NCI-H187 treated with DMSO at 0.1 percent for 48 hours (cell line): Measurements from ENCODE around the gene MARK2.

Experiments used
- DNase-seq: peaks from one replicate; lab custom pipeline; 2025; lab: John Stamatoyannopoulos, UW

Gene MARK2

GRCh38 chr11:63909591-63910506, 70.9 kb downstream of the MARK2 start:
- DNase-seq: no peak

DNA sequence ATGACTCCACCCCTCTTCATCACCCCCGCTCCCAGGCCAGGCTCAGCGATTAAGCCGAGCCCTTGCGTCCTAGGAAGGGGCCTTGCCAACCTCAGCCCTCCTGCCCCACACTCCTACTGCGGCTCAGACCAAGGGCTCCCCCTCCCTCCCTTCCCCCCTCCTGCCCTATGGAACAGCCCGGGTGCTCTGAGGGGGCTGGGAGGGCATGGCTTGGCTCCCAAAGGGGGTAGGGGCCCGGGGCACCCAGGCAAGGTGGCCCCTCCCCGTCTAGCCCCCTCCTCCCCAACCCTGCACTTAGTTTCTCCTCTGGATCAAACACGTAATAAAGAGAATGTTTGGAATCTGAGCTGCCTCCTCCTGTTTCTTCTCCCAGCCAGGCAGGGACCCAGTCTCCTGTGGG, 71.8 kb downstream of the MARK2 start:
- no peak for DNase-seq

DNA sequence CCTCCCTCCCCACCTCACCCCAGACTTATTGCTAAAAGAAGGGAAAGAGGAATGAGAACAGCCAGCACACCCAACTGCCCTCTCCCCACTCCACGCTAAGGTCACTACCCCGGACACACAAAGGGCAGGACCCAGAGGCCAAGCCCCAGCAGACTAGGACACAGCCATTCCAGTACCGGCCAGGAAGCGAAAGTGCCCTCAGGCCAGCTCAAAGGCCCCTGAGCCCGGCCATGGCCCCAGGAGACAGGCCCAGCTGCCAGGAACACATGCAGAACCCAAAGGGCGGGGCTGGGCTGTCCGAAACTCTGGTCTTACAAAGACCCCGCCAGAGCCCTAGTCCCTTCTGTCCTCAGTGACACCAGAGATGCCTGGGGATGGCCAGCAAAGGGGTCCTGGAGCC, 72.5 kb downstream of the MARK2 start:
- DNase-seq: no peak

DNA sequence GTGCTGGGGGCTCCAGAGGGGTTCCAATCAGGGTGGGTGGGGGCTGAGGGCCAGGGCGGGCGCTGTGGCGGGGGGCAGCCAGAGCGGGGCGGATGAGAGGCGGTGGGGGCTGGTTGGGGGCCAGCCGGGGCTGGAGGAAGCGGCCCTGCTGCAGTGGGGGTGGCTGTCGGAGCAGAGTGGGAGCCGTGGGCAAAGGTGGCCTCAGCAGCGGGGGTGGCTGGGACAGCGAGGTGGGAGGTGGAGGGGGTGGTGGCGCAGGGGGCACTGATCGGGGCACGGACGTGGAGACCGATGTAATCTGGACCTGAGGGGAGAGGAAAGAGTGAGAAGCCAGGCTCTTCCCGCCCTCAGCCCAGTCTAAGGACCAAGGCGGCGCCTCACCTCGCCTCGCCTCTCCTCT, 73.0 kb downstream of the MARK2 start:
- DNase-seq: no peak

- no peak for DNase-seq
Observed at GRCh38 chr11:63912678-63913077, 73.8 kb downstream of the MARK2 start.

- DNase-seq: no peak
Observed at GRCh38 chr11:63913866-63914830, 75.2 kb downstream of the MARK2 start.

DNA sequence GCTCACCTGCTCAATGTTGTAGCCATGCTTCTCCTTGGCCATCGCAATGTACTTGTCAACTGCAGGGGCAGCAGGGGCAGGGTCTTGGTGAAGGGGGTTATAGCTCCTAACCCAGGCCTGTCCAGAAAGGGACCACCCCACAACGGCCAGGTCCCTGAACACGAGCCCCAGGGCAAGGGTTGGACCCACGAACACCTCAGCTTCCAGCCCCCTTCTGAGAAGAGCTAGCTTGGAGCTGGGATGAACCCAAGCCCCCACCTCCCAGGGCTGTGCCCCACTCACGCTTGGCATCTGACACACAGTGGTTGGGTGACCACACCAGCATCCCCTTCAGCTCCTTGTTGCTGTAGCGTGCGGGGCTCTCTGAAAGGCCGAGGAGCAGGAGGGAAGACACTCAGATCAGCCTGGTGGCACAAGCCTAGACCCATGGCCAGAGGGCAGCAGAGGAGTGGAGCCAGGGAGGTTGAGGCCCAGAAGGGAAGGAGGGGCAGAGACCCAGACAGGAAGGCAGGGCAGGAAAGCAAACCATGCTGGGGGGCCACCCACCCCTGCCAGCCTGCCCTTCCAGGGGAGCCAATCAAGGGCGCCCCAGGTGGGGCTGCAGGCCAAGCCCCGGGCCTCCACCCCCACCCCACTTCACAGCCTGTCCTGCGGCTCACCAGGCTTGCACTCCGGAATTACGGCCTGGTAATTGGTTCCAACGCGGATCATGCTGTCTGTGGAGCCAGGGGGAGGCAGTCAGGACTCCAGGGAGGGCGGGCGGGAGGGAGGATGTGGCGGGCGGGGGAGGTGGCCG, 76.2 kb downstream of the MARK2 start:
- no peak for DNase-seq

DNA sequence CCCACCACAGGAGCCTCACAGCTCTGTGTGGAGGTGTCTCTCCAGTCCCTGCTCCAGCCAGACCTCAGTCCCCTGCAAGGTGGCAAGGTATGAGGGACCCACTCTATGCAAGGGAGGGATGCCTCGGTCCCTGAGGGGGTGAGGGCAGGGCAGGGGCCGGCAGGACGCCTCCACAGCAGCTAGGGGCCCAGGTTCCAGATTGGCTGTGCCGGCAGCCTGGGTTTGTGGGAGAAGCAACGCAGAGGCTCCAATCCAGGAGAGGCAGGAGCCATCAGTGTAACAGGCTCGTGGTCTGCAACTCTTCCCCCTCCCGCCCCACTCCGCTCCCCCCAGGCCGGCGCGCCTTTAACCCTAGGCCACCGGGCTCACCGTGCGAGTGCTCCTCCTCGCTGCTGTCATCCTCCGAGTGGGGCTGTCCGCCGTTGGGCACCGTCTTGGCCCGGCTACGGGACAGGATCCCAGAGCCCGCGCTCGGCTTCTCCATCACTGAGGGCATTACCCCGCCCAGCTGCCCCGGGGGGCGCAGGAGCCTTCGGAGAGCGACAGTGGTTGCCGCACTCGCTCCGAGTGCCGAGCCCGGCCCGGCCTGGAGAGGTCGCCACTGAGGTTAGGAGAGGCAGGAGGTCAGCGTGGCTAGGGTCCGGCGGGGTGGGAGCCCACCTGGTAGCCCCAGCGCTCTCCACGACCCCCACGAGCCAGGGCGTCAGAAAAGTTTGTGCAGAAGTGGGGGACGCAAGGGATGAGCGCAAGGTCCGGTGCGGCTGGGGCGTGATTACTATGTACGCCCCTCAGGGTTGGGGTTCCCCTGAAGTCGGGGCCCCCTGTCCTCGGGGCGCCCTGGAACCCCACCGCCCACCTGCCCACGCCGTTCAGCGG, 77.3 kb downstream of the MARK2 start:
- no peak for DNase-seq

GRCh38 chr11:63916837-63917691, 78.2 kb downstream of the MARK2 start, which contains the start of gene RCOR2:
Gene RCOR2 (minus strand): TSS chr11:63917164. CDS start chr11:63916456, 708 bp downstream.
- DNase-seq: peak; percentile 15

DNA sequence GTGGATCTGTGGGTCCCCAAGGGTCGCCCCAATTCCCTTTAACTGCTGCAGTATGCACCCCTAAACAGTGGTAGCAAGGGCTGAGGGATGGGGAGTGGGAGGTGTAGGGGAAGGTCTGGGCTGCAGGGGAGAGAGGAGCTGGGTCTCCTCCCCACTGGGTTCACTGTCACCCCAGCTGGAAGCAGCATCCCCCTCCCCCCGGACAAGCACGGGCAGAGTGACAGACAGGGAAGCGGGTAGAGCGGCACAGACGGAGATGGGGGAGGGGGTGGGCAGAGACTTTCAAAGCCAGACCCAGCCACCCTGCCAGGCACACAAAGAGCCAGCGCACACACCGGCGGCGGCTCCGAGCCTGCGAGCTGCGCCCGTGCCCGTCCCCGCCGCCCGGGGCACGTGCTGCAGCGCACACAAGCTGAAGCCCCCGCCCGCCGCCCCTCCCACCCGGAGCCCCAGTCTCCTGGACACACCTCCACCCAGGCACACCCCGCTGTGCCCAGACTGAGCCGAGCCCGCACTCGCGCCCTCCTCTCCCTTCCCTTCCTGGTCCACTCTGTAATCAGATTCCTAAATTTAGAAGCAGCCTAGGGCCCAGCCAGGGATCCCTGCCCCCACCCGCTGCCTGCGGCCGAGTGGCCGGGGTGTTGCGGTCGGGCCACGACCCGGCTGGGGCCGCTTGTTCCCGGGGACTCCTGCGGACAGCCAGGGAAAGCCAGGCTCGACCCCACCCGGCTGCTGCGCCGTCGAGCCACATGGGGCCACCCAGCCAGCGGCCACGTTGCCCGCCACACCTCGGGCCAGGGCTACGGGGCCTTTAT, 79.0 kb downstream of the MARK2 start:
- DNase-seq: peak; percentile 9

- no peak for DNase-seq
Observed at GRCh38 chr11:63918507-63919191, 79.7 kb downstream of the MARK2 start.

DNA sequence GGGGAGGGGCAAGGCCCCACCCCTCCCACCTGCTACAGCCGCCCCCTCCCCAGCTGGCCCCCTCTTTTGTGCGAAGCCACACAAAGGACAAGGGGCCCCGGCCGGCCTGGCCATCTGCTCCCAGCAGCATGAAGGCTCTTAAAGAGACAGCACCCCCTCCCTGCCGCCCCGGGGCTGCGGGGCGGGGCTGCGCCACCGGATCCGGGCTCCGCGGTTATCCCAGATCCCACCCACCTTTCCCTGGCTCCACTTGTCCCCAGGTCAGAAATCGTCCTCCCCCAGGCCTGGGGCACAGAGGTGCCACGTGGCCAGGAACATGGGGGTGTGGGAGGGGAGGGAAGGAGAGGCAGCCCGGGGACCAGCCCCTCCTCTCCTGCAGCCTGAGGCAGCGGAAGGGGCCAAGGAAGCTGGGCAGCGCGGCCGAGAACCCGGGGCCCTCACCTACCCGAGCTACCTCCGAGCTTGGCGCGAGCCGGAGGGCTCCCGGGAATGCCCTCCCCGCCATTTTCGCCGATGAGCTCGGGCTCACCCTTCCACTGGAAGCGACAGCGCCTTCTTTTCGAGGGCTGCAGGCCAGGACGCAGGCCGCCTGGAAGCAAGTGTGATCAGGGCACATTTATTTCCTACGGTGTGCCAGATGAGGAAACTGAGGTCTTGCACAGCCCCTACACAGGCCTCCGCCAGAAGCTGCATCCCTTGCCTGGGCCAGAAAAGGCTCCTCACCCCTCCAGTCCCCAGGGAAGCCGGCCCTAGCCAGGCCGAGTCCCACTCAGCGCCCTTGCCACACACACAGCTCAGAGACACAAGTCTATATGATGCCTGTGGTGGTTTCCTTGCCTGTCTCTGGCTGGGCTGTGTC, 80.6 kb downstream of the MARK2 start:
- DNase-seq: no peak

- DNase-seq: no peak
Observed at GRCh38 chr11:63920126-63920938, 81.4 kb downstream of the MARK2 start.

GRCh38 chr11:63920939-63921417, 82.1 kb downstream of the MARK2 start:
- no peak for DNase-seq

DNA sequence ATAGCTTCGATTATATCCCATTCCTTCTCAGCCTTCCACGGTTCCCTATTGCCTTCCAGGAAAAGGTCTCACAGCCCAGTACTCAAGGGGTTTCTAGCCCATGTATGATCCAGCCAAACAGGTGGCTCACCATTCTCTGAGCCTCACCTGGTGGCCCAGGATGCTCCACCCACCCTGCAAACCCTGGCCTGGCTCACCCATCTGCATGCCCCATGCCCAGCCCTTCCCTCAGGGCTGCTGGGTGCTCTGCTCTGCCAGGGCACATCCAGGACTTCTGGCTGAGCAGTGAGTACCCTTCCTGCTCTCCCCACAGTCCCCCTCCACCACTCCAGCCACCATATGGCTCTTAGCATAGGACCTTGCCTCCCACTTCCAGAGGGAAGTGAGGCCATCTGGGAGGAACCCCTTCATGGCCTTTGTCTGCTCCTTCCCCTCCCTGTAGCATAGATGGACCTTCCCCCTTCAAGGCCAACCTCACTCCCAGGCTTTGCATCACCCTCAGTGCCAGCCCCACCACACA, 83.8 kb downstream of the MARK2 start:
- DNase-seq: no peak

GRCh38 chr11:63923319-63923718, 84.4 kb downstream of the MARK2 start:
- DNase-seq: no peak
